ENCODE data around the gene AMER2. TPM values are rescaled to one million over a fixed set of nuclear protein-coding genes. Genes with fewer than 3 reads are reported as not detected.

AMER2 gene, protein sequence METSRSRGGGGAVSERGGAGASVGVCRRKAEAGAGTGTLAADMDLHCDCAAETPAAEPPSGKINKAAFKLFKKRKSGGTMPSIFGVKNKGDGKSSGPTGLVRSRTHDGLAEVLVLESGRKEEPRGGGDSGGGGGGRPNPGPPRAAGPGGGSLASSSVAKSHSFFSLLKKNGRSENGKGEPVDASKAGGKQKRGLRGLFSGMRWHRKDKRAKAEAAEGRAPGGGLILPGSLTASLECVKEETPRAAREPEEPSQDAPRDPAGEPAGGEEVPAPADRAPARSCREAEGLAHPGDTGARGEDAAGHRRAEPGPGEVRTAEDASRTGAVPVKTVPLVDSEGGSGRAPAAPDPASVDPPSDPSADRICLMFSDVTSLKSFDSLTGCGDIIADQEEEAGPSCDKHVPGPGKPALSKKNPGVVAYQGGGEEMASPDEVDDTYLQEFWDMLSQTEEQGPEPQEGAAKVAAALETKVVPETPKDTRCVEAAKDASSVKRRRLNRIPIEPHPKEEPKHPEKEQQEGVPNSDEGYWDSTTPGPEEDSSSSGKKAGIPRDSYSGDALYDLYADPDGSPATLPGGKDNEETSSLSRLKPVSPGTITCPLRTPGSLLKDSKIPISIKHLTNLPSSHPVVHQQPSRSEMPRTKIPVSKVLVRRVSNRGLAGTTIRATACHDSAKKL
- total RNA-seq: 0.04 TPM

GRCh38 chr13:25171517-25172302 lies at the start of gene AMER2:
Gene AMER2, minus strand, starts transcription at chr13:25172288. Its CDS starts 669 bp downstream, at chr13:25171619.
- ATAC-seq (no peak), DNase-seq (ENCODE audit: low spot score) (no peak)
- intact Hi-C loops (cut with DNase I): no loop called here

DNA sequence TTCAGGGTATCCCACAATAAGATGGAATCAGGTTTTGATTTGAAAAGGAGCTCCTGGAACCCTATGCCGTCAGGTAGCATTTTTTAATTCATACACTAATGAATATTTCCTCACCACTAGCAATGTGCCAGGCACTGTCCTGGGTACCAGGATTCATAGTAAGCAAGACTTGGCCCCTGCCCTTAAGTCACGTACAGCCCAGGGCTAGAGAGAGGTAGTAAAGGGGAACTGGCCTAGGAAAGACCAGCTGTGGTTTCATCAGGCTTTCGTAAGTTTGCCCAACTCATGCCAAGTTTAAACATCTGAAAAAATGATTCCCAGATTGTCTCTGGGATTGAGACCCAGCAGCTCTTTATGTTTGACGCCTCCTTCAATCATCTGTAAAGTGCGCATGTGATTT lies 45.9 kb upstream of the AMER2 start:
- ATAC-seq: no peak
- intact Hi-C loops (cut with DNase I): no loop called here

GRCh38 chr13:25217023-25217885 lies 45.2 kb upstream of the AMER2 start:
- DNase-seq (ENCODE audit: low spot score): peak; percentile 21
- intact Hi-C loops (cut with DNase I): no loop called here
- no peak for ATAC-seq

More for the DNA sequence above, 45.9 kb upstream of the AMER2 start:
- DNase-seq (ENCODE audit: low spot score): no peak

GRCh38 chr13:25215253-25215575 lies 43.1 kb upstream of the AMER2 start:
- intact Hi-C loops (cut with DNase I): no loop called here
- no peak for DNase-seq (ENCODE audit: low spot score)
- no peak for ATAC-seq

- DNase-seq (ENCODE audit: low spot score) (peak; percentile 73), ATAC-seq (peak; percentile 94)
- intact Hi-C loops (cut with DNase I): no loop called here
These were observed 42.6 kb upstream of the AMER2 start for GRCh38 chr13:25214491-25215252.

DNA sequence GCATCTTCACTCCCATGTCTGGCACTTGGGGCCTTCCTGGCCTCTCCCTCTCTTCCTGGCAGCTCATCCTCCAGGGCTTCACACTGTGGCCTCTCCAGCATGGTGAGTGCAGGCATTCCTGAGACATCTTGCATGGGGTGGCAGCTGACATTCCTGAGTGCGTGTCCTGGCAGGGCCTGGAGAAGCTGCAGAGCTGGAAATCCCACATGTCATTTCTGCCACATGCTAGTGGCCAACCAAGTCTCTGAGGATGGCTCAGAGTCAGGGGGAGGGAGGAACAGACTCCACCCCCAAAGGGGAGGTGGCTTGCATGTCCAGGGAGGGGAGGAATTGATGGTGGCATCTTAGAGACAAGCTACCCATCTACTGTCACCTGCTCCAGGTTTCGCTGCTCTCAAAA lies 41.6 kb upstream of the AMER2 start:
- intact Hi-C loops (cut with DNase I): no loop called here
- DNase-seq (ENCODE audit: low spot score) (peak; percentile 40), ATAC-seq (no peak)

GRCh38 chr13:25210842-25211569 lies 38.9 kb upstream of the AMER2 start:
- ATAC-seq (no peak), DNase-seq (ENCODE audit: low spot score) (peak; percentile 42)
- intact Hi-C loops (cut with DNase I): no loop called here

GRCh38 chr13:25207291-25207810 lies 35.3 kb upstream of the AMER2 start:
- intact Hi-C loops (cut with DNase I): no loop called here
- DNase-seq (ENCODE audit: low spot score): peak; percentile 10
- no peak for ATAC-seq

DNA sequence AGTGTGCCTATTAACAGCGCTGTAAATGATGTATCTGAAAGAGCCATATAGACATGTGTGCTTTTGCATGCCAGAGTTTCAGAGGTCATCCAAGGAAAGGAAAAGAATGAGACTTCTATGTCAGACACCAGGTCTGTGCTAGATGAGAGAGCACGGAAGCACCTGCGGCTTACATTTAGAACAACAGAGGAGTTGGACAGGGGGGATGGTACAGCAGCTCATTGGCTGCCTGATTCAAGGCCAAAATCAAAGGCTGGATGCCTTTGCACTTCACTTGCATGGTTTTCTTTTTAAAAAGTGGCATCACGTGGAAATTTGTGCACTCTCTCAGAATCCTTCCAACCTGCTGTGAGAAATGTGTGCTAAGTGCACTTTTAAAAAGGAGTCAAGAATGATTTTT lies 32.8 kb upstream of the AMER2 start:
- intact Hi-C loops (cut with DNase I): no loop called here
- DNase-seq (ENCODE audit: low spot score) (no peak), ATAC-seq (no peak)

DNA sequence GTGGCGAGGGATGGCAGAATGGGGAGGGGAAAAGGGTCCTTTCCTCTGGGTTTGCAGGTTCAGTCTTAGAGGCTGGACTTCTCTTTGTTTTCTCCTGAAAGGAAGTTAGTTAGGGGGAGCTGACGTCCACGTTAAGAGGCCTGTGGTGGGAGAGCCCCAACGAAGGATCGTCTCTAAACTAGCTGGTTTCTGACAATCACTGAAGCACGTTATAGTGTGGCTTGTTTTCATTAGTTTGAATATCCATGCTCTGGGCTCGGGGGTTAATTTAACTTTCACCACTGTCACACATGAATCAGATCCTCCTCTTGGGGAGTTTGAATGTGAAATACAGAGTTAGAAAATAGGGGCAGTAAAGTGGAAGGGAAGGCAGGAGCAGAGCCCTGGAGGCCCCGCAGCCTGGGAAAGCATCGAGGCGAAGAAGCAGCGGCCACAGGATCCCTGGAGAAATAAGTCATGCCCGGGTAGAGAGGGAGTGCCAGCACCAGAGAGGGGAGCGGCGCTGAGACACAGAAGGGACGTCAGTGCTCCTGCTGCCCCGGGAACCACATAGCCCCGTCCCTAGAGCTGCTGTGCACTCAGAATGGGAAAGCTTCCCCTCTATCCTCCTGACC lies 31.1 kb upstream of the AMER2 start:
- no peak for ATAC-seq
- DNase-seq (ENCODE audit: low spot score): peak; percentile 18
- intact Hi-C loops (cut with DNase I): no loop called here

DNA sequence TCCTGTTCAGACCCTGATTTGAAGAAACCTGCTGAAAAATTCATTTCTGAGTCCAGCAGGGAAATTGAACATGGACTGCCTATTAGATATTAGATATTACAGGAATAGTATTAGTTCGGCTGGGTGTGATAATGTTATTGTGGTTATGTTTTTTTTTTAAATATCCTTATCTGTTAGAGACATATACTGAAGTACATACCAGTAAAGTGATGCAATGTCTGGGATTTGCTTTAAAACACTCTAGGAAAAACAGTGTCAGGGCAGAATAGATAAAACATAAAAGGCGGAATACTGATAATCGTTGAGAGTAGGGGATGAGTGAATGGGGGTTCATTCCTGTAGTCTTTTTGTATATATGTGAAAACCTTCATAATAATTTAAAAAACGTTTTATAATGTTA lies 28.7 kb upstream of the AMER2 start:
- intact Hi-C loops (cut with DNase I): no loop called here
- ATAC-seq (no peak), DNase-seq (ENCODE audit: low spot score) (no peak)

GRCh38 chr13:25198647-25199046 lies 26.6 kb upstream of the AMER2 start:
- ATAC-seq (no peak), DNase-seq (ENCODE audit: low spot score) (no peak)
- intact Hi-C loops (cut with DNase I): no loop called here

DNA sequence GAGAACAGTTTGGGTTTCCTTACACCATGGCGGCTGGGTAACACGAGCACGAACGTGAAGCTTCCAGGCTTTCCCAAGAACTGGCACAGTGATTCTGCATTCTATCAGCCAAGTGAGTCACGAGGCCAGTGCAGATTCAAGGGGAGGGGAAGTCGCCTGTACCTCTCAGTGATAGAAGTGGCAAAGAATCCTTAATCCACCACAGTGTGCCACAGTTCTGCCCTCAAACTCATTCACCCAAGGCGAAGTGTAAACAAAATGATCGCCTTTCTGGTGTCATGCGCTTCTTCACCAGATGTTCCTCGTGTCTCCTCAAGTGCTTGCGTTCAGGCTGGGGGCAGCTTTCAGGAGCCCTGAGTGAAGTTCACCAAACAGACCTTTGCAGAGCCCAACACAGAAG lies 24.9 kb upstream of the AMER2 start:
- ATAC-seq (no peak), DNase-seq (ENCODE audit: low spot score) (no peak)
- intact Hi-C loops (cut with DNase I): no loop called here

GRCh38 chr13:25192936-25193335 lies 20.8 kb upstream of the AMER2 start:
- DNase-seq (ENCODE audit: low spot score) (peak; percentile 37), ATAC-seq (peak; percentile 38)
- intact Hi-C loops (cut with DNase I): no loop called here

- DNase-seq (ENCODE audit: low spot score) (peak; percentile 26), ATAC-seq (no peak)
- intact Hi-C loops (cut with DNase I): no loop called here
These were observed 20.4 kb upstream of the AMER2 start for GRCh38 chr13:25192489-25192888.

DNA sequence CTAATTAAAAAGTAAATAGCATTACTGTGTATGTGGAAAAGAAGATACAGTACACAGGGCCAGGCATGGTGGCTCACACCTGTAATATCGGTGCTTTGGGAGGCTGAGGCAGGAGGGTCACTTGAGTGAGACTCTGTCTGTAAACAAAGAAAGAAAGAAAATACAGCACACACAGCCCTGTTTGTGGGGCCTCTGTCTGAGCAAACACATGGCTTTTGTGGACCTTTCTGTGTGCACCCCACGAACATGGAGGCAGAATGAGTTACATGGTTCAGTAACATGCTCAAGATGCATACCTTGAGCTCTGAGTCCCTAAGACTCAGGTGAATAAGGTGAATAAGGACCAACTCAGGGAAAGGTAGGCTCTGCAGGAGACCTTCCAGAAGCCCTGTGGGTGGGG lies 20.0 kb upstream of the AMER2 start:
- intact Hi-C loops (cut with DNase I): no loop called here
- ATAC-seq (no peak), DNase-seq (ENCODE audit: low spot score) (peak; percentile 8)

DNA sequence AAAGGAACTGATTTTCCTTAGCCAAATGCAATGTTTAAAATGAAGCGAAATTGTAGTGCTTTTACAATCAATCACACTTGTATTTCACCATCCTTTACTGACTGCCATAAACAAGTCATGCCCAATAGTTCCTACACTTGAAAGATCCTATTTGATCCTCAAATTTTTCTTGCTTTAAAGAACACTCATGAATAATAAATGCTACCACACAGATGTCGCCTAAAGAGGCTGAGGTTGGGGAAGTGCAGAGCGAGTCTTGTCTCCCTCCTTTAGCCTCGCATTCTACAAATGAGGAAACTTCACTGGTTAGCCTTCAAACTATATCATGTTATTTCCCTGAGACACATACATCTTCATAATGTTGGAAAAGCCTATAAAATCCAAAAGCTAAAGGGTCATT lies 18.7 kb upstream of the AMER2 start:
- intact Hi-C loops (cut with DNase I): no loop called here
- ATAC-seq: no peak
- DNase-seq (ENCODE audit: low spot score): no peak

Data from sciatic nerve (tissue), 2 donors.